Epidermal melanocyte (primary cell): Measurements from ENCODE around the gene AFM.

Experiments used
- DNase-seq: peaks from one replicate; pipeline ENCODE4 v3.0.0; 2011; ENCODE audit warnings: low spot score; ENCODE audit not compliant: insufficient read length

AFM gene

DNA sequence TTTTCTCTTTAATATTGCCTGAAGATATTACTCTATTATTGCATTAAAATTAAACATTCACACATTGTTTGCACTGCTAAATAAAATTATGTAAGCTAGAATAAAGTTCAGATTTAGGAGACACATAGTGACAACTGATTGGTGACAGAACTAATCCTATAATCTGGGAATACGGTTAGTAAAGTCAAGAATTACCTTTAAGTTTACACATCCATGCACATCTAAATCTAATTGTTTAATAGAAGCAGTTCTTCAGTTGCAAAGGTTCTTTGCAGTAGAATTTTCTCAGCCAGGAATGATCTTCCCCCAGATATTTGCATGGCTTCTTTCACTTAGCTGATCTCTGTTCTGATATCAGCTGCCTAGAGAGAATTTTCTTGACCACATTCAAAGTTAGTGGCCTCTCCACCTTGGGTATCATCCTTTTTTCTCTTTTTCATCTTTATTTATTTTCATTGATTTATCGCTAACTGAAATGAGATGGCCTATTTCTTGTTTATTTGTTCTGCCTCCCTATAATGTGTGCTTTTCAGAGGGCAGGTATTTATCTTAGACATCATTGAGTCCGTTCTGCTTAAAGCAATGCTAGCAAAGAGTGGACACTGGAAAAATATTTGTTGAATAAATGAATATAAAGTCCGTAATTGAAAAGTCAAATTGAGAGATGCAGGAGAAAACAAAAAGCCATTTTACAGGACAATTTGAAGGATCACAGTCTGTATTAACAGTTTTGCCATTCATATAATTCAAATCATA, 32.9 kb upstream of the AFM start:
- DNase-seq: no peak

DNA sequence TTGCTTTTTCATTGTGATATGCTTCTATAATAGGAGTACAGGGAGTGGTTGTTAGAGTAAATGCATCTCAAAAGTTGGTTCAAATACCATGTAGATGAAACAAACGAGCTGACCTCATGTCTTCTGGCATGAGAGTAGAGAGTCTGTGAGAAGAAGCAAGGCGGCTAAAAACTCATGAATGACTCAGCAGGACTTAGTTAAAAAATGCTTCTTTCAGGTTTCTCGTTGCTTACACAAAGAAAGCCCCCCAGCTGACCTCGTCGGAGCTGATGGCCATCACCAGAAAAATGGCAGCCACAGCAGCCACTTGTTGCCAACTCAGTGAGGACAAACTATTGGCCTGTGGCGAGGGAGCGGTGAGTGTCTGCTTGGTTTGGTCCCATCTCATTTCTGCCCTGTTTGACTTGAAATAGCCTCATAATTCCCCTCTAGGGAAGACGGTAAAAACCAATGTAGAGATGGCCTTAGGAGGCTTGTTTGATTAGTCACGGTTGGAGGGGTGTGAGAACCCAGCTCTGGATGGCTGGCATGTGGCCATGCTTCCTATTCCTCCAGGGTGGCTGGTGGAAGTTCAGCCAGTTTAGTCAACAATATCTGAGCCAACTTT, 31.0 kb upstream of the AFM start:
- no peak for DNase-seq

DNA sequence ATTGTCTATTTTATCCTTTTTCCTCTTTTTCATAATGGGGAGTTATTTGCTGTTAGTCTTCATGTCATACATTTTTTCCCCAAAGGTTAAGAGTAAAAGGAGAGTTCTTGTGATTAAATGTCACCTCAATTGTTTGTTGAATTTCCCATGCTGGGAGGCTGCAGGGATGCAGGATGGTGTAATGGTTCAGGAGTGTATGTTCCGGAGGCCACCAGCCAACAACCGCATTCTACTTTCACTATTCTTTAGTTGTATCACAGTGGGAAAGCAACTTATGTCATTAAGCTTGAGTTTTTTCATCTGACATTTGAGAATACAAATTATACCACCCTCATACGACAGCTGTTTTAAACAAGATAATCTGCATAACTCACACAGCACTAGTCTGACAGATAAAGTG, 30.1 kb upstream of the AFM start:
- no peak for DNase-seq

DNA sequence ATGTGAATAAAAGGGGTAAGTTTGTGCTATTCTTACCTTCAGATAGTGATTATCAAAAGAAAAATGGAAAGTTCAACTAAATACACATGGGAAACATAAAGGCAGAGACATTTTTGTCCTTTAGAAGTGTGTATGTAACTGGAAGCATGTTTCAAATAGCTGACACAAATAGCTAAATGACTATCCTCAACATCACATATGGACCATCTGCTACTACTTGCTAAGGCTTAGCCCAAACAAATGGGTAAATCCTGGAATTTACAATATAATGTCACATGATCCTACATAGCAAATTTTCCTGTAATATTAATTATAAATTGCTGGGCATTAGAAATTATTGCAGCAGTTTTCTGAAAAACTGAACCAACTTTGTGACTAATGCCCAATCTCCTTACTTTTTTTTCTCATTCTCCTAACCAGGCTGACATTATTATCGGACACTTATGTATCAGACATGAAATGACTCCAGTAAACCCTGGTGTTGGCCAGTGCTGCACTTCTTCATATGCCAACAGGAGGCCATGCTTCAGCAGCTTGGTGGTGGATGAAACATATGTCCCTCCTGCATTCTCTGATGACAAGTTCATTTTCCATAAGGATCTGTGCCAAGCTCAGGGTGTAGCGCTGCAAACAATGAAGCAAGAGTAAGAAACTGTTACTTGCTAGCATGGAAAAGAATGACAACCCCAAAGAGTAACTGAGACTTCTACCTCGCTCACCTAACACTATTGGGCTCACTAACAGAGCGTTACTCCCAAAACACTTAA, 29.4 kb upstream of the AFM start:
- no peak for DNase-seq

DNA sequence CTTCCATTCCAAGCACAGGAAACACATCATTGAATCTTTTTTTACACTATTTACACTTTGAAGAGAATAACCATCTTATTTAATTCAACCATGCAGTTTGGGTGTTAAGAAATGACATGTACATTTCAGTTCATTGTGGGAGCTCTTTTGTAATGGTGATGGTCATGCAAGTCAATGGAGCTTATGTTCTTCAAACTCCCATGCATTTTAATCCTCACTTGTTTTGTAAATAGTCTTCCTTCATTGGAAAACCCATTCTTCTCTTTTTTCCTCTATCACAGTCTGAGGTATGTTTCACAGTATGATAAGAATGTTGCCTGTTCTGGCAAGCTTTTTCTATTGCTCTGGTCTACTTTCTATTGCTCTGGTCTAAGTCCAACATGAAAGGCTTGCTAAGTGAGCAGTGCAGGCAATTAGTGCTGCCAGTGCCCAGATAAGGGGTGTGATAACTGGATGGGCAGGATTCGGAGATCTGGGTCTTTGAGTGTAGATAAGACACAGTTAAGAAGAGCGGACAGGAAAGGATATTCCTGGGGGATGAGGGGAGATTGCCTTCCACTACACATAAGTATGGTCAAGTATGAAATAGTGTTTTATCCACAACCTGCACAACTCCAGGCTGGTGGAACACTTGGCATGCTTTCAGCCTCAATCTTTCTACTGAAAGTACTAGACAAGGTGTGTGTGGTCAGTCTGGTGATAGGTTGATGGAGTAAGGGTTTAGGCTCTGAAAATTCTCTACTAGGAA, 28.4 kb upstream of the AFM start:
- DNase-seq: no peak

DNA sequence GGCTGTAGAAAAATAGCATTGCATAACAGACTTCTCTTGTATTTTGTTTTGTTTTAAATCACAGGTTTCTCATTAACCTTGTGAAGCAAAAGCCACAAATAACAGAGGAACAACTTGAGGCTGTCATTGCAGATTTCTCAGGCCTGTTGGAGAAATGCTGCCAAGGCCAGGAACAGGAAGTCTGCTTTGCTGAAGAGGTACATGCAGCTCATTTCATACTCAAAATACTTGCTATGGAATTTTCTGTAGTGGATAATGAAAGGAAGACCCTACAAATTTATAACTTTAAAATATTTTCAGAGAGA, 27.9 kb upstream of the AFM start:
- no peak for DNase-seq

DNA sequence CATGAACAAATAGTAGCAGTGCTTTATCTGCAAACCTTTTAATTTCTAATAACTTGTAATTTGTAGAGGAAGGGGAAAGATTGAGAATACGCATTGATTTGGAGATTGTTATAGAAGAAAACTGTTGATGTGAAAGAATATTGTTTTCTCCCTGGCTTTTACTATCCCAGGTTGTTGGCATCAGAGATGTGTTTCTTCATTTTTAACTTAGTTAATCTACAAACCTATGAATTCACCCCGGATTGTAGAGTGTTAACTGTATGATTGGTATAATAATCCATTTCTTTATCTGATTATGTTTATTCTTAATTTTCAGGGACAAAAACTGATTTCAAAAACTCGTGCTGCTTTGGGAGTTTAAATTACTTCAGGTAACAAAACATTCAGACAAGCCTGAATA, 26.6 kb upstream of the AFM start:
- DNase-seq: no peak

DNA sequence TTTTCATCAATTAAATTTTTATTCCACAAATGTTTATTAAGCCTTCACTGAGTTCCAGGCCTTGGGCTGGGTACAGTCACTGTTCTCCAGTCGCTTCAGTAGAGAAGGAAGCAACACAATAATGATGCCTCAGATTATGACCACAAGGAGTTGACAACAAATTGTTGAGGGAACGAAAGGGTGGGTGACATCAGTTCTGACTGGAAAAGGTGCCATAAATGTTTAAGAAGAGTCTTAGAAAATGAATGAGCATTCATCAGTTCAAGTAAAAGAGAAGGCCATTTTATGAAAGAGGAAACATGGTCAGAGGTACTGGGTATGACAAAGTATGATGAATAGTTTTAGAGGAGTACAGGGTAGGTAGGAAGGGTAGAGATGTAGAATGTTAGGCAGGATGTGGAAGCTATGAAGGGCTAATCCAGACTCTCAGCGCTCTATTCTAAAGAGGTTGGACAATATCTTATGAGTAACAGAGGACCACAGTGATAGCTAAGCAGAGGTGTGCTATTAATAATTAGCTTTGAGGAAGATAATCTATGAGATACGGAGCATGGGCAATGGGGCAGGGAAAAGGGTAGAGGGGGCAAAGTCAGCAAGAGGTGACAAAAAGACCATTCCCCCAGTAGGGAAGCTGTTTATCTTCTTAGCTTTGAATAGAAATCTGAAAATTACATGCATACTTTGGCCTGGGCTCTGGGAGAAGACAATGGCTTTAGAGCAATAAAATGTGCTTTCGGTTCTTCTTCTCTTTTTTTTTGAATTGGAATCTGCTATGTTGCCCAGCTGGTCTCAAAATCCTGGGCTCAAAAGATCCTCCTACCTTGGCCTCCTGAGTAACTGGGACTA, 25.1 kb upstream of the AFM start:
- DNase-seq: no peak

DNA sequence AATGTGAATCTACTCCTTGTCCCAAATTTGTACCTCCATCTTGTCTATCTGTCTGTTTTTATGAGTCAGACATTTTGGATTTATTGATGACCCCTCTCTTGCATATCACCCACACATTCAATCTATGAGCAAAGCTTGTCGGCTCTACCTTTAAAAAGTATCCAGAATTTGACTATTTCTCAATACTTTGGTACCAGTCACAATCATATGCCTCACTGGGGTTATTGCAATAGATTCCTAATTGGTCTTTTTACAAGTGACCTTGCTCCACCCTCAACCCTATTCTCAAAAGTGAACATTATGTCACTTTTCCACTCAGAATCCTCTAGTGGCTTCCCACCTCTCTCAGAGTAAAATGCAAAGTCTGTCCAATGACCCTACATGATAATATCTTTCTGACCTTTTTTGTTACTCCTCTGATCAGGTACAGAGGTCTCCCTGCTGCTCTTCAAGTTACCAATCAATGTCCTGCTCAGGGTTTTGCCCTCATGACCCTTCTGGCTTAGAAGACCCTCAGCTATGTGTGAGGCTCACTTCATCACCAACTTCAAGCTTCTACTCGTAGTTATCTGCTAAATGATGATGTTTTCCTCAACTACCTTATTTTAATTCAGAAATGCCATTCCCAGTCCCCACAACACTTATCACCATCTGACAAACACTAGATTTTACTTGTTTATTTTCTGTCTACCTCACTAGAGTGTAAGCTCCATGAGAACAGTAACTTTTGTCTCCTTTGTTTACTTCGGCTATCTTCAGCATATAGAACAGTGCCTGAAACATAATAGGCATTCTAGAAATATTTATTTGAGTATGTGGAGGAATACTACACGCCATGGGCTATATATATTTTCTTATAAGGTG, 23.1 kb upstream of the AFM start:
- DNase-seq: no peak

DNA sequence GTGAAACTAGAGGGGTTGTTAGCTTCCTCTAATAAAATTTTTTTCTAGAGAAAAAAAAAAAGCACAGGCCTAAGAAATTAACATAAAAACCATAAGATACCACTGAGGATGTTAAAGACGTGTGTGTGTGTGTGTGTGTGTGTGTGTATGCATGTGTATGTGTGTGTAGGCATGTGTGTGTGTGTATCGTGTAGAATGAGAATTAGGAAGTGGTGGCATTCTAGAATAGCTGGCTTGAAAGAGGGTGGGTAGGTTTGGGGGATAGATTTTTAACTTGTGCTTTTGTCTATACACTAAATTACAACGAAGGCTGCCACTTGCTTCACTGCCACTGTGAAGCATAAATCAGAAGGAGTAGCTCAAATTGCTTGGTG, 22.5 kb upstream of the AFM start:
- DNase-seq: no peak

DNA sequence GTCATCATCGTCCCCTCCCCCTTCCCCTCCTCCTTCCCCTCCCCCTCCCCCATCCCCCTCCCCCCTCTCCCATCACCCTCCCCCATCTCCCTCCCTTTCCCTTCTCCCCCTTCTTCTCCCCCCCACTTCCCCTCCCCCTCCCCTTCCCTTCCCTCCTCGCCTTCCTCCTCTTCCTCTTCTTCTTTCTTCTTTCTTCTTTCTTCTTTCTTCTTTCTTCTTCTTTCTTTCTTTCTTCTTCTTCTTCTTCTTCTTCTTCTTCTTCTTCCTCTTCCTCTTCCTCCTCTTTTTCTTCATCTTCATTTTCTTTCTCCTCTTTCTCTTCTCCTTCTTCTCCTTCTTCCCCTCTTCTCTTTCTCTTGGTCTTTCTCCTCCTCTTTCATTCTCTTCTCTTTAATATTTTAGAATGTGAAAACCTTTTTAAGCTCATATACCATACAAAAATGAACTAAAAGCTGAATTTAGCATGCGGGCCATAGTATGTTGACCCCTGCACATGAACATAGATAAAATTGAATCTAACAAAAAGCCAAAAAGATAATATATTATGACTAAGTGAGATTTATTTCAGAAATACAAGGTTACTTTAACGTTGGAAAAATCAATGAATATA, 20.5 kb upstream of the AFM start:
- DNase-seq: no peak

DNA sequence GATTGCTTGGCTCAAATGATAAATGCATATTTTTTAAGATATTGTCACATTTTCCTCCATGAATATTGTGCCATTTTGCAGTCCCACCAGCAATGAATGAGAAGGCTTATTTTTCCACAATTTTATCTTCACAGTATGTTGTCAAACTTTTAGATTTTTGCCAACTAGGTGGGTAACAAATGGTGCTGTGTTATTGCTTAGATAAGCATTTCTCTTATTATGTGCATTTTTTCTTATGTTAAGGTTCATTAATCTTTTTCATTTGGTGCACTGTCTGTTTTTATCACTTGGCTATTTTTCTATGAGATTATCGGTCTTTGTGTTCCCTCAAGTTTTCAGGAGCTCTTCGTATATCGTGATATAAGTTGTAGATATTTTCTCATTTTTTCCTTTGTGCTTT, 13.4 kb upstream of the AFM start:
- no peak for DNase-seq

DNA sequence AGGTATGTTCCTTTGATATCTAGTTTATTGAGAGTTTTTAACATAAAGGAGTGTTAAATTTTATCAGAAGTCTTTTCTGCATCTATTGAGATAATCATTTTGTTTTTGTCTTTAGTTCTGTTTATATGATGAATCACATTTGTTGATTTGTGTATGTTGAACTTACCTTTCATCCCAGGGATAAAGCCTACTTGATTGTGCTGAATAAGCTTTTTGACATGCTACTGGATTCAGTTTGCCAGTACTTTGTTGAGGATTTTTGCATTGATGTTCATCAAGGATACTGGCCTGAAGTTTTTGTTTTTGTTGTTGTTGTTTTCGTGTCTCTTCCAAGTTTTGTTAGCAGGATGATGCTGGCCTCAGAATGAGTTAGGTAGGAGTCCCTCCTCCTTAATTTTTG, 10.8 kb upstream of the AFM start:
- no peak for DNase-seq

DNA sequence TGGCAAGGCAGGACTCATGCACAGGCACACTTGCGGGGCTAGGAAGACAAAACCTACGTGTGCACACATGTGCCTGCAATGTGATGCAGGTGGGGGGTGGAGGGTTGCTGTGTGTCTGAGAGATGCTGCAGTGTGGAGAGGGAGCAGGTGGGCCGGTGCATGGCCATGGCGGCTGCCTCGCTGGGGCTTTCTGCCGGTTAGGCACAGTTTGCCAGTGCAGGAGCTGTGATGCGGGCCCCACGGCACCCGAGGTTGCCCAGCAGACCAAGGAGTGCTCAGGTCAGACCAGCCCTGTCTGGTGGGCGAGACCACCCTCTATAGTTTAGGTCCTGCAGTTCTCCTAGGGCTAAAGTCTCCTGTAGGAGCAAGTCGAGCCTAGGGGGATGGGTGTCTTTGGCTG, 4.4 kb upstream of the AFM start:
- no peak for DNase-seq

DNA sequence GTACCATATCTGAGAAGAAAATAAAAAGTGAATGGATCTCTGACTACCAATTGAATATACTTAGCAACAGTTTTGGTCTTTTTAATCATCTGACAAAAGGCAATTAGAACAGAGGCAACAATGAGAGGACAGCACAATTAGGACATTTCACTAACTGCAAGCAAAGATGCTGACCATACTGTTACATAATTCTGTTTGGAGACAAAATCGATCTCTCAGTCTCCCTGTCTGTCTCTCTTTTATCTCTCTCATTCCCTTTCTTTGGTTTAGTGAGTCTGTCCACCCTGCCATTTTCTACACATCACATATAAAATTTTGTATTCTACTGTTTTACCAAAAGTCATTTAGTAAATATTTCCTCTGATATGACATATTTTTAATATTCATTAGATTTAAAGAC, 2.2 kb upstream of the AFM start:
- no peak for DNase-seq

DNA sequence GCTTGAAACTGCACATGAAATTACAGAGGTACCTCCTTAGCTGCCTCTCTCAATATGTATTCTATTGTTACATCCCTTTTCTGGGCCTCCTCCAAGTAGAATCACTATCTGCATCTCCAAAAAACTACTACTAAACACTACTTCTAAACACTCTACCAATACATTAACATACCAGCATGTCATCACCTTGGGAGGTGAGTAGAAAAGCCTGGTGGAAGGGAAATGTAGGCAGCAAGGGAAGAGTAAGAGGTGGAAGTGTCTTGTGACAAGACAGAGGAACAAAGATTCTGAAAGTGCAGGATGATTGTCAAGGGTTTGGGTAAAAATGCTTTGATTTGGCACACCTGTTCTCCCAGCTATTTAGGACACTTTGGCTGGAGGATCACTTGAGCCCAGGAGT, 3.5 kb downstream of the AFM start:
- DNase-seq: no peak

DNA sequence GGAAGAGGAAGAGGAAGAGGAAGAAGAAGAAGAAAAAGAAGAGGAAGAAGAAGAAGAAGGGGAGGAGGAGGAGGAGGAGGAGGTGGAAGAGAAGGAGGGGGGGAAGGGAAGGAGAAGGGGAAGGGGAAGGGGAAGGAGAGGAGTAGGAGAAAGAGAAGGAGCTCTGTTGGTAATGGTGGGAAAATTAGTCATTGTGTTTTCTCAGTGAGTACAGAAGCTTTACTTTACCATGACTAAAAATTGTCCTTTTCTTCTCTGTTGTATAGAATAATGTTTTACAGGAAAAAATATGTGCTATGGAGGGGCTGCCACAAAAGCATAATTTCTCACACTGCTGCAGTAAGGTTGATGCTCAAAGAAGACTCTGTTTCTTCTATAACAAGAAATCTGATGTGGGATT, 4.1 kb downstream of the AFM start:
- no peak for DNase-seq

DNA sequence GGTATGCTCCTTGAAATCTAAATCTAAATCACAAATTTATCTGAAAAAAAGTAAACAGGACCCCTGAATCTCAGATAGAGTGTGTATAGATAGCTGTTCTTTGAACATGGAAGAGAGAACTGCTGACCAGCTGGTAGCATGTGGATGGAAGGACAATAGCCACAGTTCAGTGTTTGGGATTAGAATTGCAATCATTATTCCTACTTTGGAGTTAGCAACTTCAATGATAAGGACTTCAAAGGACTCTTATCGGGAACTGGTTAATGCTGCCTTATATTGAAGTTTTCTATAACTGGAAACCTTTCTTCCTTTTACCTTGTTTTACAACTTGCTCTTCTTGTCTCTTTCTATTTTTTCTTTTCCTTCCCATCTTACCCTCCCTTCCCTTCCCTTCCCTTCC, 5.0 kb downstream of the AFM start:
- DNase-seq: no peak

DNA sequence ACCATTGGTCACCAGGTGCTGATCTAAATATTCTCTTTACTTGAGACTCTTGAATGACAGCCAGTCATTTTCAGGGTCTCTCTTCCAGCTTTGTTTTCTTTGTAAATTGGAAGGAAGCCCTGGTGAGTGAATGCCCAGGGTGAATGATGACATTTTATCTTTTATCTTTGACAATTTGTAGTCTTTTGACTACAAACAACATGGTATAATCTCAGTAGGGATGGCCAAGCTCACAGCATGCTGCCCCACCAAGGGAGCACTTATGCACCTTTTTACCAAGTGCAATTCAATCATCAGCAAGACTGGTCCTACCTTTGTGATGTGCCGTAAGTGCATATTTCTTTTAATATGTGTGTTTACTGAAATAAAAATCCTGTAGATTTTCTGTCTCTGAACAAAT, 5.7 kb downstream of the AFM start:
- no peak for DNase-seq
